Measurements from ENCODE around the gene TM4SF18.

DNA sequence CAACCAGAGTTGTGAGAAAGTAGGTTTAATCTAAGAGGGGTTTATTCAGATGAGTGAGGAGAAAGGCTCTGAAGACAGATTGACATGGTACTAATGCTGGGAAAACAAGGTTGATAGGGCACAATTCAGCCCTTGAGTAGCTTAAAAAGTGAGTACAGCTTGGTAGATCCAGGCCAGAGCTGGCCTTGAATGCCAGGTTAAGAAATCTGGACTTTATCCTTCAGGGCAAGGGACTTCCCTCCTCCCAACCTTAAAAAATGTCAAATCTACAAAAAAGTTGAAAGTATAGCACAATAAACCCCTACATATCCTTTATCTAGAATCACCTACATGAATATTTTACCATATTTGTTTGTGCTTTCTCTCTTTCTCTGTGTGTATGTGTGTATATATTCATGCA is 7.9 kb downstream of the TM4SF18 start:
- TF ChIP-seq, protein P1, sequence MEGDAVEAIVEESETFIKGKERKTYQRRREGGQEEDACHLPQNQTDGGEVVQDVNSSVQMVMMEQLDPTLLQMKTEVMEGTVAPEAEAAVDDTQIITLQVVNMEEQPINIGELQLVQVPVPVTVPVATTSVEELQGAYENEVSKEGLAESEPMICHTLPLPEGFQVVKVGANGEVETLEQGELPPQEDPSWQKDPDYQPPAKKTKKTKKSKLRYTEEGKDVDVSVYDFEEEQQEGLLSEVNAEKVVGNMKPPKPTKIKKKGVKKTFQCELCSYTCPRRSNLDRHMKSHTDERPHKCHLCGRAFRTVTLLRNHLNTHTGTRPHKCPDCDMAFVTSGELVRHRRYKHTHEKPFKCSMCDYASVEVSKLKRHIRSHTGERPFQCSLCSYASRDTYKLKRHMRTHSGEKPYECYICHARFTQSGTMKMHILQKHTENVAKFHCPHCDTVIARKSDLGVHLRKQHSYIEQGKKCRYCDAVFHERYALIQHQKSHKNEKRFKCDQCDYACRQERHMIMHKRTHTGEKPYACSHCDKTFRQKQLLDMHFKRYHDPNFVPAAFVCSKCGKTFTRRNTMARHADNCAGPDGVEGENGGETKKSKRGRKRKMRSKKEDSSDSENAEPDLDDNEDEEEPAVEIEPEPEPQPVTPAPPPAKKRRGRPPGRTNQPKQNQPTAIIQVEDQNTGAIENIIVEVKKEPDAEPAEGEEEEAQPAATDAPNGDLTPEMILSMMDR (IDR thresholded peaks at IDR 0.05): no peak
- TF ChIP-seq POLR2A (IDR thresholded peaks at IDR 0.05): no peak

Measured in vagina (tissue), 2 donors.